NCI-H128 (cell line): Measurements from ENCODE around the gene BAZ2A.

Source experiments
- DNase-seq: peaks from one replicate; lab custom pipeline; 2025; ENCODE audit not compliant: unreplicated experiment; lab: John Stamatoyannopoulos, UW

BAZ2A gene

DNA sequence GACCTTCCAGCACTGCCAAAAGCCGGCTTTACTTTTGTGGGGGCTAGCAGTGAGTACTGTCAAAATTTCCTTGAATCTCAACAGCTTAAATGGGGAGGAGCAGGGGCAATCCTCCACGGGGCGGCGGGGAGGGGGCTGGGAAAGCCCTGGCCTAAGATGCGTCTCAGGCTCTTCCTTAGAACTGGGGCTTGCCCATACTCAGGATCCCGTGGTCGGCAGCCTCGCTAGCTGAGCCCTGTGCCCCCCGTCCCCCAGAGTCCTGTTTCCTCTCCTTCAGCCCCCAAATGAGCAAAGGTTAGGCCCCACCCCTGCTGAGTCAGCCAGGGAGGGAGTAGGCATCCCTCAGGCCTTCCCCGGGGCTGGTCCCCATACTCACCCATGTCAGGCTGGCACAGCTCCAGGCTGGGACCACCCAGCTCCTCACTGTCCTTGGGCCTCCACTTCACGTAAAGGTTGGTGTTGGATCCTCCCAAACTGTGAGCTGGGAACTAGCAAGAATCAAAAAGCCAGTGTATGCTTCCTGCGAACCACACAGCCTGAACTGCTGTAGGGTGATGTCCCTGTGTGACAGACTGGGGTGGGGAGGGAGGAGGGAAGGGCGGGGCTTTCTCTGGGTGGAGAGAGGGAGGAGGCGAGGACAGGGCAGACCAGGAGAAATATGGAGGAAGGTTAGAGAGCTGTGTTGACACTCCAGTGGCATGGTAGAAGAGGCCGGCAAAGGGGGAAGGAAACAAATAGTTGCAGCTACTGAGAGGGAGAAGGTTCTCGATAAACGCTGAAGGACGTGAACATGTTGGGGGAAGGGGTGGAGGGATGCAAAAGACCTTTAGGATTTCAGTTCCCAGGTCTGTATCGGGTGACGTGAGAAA, 5.9 kb upstream of the BAZ2A start:
- DNase-seq = no peak

DNA sequence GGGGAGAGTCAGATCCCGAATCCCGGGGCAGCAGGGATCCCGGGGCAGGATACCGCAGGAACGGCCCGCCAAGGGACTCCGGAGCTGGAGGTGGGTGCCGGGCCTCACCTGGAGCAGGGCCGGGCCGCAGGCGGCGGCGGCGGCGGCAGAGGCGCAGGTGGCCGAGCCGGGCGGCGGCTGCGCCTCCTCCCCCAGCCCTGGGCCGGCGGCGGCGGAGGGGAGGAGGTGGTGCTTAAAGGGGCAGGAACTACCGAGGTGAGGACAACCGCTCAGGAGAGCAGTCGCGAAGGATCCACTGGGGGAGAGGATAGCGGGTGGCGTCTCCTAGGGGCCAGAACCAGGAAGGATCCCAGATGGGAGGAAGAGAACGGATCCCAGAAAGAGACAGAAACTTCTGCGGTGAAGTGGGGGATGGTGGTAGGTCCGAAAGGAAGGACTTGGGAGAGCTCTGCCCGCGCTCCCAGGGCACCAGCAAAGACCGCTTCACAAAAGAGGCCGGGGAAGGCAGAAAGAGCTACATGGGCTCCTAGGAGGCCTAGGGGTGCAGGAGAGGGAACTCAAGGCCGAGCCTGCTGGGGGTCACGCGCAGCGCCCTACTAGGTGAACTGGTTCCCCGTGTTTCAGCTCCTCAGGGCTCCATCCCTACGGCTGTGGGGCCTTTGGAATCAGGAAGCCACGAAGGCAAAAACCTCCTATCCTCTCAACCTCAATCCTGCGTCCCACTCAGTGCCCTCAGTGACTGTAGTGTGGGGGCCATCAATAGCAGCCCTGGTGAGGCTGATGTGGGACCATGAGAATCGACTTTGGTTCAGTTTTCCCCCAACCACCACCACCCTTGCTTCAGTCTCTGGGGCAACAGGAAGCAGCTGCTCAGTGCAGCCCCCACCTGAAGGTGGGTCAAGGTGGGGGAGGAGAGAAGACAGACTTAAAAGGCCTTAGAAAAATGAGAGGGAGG, 5.0 kb upstream of the BAZ2A start:
- peak; percentile 40 for DNase-seq

DNA sequence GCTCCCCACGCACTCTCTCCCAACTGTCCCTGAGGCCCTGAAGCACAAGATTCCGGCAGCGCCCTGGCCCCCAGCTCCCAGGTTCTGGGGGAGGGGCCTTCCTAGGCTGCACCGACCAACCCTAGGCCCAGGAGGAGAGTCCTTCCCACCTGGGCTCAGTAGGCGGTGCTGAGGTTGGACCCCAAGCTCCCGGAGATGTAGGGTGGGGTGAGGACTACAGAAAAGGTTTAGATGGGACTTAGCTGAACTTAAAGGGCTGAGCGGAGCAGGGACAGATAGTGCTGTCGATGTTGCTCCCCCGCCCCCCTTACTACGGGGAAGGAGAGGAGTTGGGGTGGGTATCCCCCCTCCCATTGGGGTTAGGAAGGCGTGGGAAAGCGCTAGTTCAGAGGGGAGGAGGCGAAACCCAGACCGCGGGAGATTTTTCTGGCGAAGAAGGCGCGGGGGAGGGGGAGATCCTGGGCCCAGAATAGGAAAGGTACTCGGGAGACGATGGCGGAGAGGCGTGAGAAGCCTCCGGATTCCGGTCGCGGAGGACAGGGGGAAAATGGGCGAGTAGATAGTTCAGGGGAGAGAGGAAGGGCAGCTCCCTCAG, 4.2 kb upstream of the BAZ2A start:
- DNase-seq = peak; percentile 59

DNA sequence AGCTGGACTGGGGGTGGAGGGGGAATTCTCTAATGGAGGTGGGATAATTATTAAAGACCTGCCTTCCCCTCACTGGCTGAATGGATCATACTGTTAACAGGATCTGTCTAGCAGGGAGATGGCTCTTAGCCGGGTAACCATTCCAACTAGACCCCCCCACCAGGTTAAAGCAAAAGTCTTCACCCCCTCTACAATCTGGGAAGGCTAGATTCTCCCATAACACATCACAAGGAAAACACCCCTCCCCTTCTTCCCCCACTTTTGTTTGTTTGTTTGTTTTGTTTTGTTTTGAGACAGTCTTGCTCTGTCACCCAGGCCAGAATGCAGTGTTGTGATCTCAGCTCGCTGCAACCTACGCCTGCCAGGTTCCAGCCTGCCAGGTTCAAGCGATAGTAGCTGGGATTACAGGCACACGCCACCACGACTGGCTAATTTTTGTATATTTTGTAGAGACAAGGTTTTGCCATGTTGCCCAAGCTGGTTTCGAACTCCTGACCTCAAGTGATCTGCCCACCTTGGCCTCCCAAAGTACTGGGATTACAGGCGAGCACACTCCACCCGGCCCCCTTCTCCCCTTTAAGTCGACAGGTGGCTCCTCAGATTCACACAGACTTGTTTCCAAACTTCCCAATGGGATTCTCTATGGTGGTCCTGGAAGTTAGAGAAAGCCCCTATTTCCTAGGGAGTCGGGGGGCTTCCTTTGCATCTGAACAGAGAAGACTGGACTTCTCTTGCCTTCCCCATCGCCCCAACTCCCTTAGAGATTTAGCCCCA, 3.5 kb upstream of the BAZ2A start:
- DNase-seq = no peak

DNA sequence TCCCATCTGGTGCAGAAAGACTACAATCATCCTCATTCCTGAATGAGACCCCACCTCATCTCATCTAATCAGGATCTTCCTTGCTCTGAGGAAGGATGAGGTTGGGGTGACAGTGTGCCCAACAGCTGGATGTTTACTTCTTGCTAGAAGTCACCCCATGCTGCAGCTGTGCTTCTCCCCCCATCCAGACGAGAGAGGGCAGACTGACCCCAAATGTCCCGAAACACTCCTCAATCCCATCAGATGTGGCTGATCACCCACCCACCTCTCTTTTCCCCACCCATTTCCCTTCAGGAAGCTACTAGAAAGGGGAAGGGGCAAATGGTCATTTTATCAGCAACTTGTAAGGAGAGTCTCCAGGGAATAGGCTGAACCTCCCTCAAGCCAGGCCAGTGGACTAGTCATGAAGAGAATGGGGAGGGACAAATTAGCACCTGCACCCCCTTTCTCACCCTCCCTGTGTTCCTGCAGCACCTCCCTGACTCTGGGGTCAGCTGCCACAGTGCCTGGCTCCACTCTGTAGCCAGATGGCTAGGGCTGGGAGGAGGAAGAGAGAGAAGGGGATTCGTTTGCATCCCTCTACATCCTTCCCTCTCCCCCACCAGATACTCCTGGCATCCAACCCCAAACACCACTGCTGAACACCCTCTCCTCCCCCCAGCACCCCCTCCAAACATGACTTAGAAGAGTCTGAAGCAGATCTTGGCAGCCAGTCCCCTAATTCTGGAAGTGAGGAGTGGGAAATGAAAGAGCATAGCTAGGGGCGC, 2.8 kb upstream of the BAZ2A start:
- DNase-seq = no peak

DNA sequence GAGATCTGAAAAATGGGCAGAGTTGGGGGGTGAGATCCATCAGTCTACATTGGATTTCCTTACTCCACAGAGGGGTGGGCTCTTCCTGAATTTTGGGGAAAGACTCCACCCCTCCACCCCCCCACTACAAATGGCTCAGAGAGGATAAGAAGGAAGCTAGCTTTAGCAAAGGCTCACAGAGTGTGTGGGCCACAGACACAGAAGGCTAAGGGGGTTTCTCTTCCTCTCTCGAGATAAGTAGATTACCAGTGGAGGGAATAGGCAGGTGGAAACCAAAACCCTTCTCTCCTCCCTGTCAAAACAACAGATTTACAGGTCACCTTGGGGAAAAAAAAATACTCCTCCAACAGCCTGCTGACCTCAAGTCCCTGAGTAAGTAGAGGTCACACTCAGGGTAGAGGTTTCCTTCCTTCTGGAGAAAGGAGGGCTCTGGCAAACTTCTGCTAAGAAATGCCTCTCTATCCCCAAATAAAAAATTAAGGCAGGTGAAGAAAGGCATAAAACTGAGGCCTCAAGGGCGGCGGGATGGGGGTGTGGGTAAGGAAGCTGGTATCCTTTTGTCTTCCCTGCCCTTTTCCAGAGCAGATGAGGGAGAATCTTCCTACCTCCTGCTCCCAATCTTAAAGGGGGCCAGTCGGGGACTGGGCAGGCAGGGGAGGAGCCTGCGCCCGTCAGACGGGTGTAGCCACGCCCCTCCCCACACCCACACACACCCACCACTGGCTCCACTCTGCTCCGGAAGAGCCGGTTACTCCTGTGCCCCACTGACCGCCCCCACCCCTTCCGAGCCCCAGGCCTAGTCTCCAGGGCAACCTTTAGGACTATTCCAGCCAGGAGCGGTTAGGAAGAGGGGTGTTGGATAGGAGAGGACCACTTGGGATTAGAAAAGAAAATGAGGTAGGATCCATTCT, 1.9 kb upstream of the BAZ2A start:
- no peak for DNase-seq

DNA sequence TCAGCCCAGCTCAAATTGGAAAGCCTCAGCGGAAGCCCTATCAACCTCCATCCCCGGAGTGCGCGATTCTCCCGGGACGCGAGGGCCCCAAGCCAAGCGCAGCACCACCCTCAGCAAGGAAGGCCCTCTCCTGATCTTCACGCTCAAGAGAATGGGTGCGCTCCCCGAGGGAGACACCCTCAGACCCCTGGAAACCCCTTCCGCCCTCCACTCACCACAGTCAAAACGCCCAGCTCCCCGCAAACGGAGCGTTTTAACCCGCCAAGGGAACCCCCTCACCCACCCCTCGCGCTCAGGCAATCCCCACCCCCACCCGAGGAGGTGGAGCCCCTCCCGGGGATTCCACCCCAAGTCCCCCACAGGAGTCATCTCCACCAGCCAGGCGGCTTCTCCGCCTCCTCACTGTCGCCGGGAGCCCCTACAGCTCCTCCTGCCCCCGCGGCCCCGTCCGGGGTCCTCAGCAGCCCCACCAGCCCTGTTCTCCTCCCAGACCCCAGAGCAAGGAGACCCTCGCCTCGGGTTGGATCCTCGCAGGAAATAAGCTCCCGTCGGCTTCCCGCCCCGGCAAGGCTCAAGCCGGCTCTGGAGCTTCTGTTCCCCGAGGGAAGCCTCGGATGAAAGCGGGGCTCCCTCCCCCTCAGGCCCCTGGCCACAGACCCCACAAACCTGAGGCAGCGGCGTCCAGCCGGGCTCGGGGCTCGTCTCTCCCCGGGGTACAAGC, 507 bp downstream of the BAZ2A start:
- no peak for DNase-seq

DNA sequence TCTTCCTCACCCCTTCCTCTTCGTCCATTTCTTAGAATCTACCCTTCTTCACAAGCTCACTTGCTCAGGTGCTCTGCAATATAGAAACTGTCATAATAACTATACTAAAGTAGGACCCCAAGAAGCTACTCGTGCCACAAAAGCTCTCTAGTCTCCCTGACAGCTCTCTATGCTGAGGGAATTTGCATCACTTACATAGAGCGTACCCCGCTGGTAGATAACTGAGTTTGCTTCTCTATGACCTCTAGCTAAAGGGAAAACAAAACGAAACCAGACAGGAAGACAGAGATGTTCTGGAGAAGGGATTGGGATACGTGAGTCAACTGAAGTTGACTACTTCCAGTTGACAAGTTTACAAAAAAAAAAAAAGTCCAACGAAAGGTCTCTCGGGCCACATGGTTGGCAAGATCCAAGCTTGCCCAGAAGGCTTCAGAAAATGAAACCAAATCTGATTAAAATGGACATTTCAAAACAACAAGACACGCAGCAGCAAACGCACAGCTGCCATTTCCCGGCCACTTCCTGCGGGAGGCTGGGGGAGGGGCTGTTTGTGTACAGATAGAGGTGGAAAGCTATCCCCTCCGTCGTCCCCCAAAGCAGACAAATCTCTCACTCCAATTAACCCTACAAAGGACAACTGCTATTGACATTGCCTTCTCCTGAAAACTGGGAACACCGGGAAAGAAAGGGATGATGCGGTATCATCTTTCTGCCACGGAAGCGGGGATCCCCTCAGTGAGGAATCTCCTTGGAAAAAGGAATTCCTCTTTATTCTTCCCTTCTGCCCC, 1.3 kb downstream of the BAZ2A start:
- DNase-seq = no peak

DNA sequence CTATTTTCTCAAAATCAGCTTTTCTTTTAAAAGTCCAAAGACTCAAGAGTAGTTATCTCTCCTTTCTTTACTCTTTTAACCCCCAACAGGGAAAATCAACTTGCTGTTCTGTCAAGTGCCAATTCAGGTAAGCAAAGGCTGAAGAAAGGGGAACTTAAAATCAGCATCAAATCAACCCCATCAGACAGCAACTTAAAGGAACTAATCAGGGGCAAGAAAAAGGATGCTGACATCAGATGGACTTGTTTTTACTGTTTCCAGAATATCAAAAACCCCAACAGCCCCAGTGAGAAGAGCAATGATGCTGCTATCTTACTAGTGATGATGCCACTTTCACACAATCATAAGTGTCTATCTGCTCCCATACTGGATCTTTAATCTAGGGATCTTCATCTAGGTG, 3.4 kb downstream of the BAZ2A start:
- no peak for DNase-seq

DNA sequence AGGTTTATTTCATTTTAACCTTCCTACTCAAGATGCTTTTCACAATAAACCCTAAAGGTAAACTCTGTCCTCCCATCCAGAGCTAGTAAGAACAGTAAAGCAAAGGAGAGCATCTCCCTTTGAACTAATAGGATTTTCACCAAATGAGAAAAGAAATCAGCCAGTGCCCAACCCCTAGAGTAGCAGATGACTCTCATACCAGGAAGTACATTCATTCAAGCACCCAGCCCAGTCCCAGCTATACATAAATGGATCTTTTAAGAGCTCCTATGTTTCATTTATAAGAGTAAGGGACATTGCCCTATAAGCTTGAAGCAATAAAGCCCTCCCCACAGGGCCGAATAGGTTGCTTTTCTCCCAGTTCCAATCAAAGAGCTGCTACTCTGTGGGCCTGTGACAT, 7.6 kb downstream of the BAZ2A start:
- DNase-seq = no peak

DNA sequence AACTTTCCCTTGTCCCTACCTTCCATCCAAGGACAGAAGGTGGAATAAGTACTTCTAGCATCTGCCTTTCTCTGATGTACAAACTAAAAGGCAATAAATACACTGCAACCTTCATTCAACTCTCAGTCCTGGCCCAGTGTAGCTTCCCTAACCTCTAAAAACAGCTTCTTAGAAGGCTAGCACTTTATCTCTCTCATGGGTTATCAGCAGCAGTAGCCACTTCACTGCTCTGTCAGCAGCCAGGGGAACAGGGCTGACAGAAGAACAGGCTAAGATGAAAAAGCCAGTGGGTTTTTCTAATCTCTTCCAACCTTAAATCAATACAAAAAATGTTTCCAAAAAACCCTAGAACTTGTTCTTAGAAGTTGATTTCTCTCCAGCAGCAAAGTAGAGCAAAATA, 13.2 kb downstream of the BAZ2A start:
- no peak for DNase-seq

DNA sequence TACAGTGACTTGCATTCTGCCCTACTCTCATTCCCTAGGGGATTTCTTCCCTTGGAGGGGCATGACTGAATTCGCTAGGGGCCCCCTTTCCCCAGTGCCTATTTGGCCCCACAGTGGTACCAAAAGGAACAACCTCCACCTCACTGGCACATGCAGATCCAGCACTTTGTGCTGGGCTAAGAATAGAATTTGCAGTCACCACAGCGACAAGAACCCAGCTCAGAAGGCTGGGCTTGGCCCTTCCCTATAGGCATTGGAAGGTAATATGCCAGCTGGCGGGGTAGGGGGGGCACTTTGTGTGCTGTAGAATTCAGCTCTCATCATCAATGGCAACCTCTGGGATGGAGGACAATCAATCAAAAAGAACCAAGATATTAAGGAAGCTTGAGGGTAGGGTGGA, 13.9 kb downstream of the BAZ2A start:
- DNase-seq = no peak

DNA sequence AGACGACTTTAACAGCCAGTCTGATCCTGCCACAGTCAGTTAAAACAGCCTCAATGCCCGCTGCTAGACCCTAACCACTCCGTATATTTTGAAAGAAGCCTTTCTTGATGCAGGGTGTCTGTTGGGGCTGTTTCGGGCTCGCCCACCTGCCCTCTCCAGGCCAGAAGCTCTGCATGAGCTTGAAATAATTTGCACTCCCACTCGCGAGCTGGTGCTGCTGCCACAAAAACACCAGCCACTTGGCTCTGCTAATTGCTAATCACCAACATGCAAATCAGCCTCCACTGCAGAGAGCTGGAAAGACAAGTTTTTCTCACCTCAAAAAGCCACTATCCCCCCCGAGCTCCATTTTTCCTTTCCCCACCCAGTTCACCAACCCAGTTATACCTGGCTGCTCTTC, 15.5 kb downstream of the BAZ2A start:
- DNase-seq = no peak

DNA sequence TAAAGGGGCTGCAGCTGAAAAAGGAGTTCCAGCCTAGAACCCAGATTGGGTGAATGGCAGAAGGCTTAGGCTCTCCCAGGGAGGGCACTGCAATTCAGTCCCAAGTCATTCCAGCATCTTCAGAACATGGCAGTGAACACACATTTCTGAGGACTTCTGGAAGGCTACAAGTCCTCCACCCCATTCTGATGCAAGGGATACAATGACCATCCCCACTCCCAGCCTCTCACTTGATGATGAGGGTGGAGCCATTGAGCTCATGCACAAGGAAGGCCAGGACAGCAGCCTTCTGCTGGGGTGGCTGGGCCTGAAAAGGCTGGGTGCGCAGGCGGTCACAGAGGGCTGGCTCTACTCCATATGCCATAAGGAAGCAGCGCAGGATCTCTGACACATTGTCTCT, 25.8 kb downstream of the BAZ2A start:
- no peak for DNase-seq

DNA sequence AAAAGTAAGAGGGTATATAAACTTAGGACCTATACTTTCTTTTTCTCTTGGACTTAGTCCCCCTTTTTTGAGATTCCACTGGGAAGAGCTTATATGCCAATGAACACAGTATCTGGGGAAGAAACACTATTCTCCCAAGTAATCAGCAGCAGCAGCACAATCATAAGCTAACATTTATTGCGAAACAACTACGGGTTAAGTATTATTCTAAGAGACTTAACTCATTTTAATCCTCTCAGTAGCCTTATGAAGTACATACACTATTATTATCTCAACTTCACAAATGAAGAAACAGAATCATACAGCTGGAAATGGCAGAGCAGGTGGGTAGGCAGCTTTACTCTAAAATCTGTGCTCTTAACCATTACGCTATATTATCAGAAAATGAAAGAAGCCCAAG, 27.9 kb downstream of the BAZ2A start:
- DNase-seq = no peak

DNA sequence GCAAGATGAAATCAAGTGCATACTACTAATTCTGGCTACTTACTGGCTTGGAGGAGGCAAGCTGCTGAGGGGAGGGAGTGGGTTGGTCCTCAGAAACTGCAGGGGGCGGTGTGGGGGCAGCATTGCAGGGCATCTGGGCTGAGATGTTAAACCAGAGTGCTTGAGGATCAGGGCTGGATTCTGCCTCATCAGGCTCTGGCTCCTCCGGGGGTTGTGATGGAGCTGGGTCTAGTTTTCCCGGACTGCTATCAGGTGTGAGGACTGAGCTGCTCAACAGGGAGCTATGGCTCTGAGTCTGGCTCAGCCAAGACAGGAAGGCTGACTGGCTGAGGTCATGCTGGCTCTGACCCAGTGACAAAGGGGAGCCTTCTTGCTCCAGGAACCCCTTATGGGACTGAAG, 28.6 kb downstream of the BAZ2A start:
- no peak for DNase-seq

DNA sequence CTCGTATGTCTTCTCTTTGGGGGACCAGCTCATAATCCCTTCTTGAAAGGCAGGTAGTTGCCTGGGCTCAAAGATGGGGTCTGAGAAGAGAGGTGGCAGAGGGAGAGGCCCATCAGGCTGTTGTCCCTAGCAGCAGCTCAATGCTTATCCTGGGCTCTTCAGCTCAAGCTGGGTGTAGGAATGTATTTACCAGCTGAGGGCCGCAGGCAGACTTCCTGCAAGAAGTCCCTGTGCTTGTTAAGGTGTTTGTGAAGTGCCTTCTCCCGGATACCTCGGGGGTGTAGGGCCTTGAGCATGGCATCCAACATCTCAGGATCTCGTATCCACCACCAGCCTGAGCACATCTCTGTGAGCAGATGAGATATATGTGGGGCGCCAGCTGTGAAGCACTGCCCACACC, 29.4 kb downstream of the BAZ2A start:
- no peak for DNase-seq

DNA sequence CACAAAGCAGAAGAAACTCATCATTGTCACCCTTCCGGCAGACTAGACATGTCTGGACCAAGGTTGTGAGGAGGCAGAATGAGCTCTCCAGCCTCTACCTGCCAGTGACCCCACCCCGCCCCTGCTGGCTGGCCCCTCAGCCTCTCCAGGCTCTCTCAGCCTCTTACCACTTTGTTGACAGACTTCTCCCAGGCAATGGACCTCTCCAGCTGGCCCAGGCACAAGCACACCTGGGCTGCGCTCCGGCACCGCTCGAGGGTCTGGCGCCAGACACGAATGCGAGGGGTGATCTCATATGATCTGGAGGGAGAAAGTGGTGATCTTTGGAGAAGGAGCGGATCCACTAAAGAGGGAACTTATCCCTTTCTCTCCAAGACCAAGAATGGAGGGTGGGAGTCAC, 30.3 kb downstream of the BAZ2A start:
- DNase-seq = no peak
